AG04450 (cell line): ENCODE data around the gene TREM2. TPM values are rescaled to one million over a fixed set of nuclear protein-coding genes. Genes with fewer than 3 reads are reported as not detected.
"Not testable (repeated sequence)": the region's sequence is repeated elsewhere in the genome, so short reads cannot be mapped to it uniquely, and the experiment has no call there.

Experiments
- CTCF ChIA-PET: fragments of 300-600, 350-600 bp; formaldehyde crosslinking; extraction: SDS; loops from one replicate; lab custom pipeline; 2022; ENCODE audit warnings: antibody characterized with exemption, inconsistent platforms; lab: Charles Lee
- POLR2A ChIA-PET: fragments of 350-600 bp; formaldehyde crosslinking; extraction: SDS; loops from one replicate; lab custom pipeline; 2021; ENCODE audit warnings: antibody characterized with exemption, inconsistent platforms; lab: Yijun Ruan, JAX
- DNase-seq: peaks from one replicate; pipeline ENCODE4 v3.0.0-alpha.2; 2011; ENCODE audit warnings: low read depth, low spot score
- H3K27ac ChIP-seq: one replicate; pipeline ENCODE4 v1.5.1; 2012; ENCODE audit warnings: low read depth, low read length, control low read depth
- H3K27me3 ChIP-seq: one replicate; pipeline ENCODE4 v1.6.0; 2012; ENCODE audit warnings: low read length; ENCODE audit not compliant: control insufficient read depth, insufficient read depth
- H3K4me3 ChIP-seq: 2 replicates; pipeline ENCODE4 v1.5.1; 2011; ENCODE audit warnings: mild to moderate bottlenecking, low read depth, low read length, control low read depth
- H3K9me3 ChIP-seq: 2 replicates; pipeline ENCODE4 v1.5.1; 2012; ENCODE audit warnings: low read length; ENCODE audit not compliant: control insufficient read depth, insufficient read depth
- CTCF ChIP-seq: IDR thresholded peaks from 2 replicates; pipeline ENCODE4 v1.5.1; 2011; ENCODE audit warnings: low read depth, low read length, control low read depth, inconsistent platforms
- polyA plus RNA-seq: library from polyadenylated mRNA; depleted of rRNA; stranded (reverse); fragments of >200 nt; gene quantifications from 2 replicates; pipeline ENCODE4 v1.2.3, GENCODE V29; 2011; rRNA removed

The TREM2 gene
- polyA plus RNA-seq, 1 experiment: 0.07 TPM

GRCh38 chr6:41119508-41119907, 43.4 kb downstream of the TREM2 start:
- Histone ChIP-seq H3K4me3 (no peak overlapping the region), H3K27ac (no peak overlapping the region), H3K27me3 (no peaks in the 10 kb centered on the region), H3K9me3 (no peaks in the 10 kb centered on the region)
- POLR2A ChIA-PET: no interaction called here
- CTCF ChIA-PET: interaction anchor here (1.2 kb wide), 1 partner anchor 27 kb away, joined by 3 read pairs; no protein-coding TSS in a partner anchor
- no peak for TF ChIP-seq CTCF
- no peak for DNase-seq

GRCh38 chr6:41115027-41115426, 47.9 kb downstream of the TREM2 start:
- DNase-seq, CTCF ChIA-PET: not testable (repeated sequence)

GRCh38 chr6:41111017-41111416, 51.9 kb downstream of the TREM2 start:
- Histone ChIP-seq H3K27ac (no peak overlapping the region), H3K27me3 (no peaks in the 10 kb centered on the region), H3K9me3 (no peaks in the 10 kb centered on the region), H3K4me3 (no peak overlapping the region)
- DNase-seq: no peak
- CTCF ChIA-PET: no interaction called here
- POLR2A ChIA-PET: no interaction called here
- no peak for TF ChIP-seq CTCF

More at GRCh38 chr6:41115027-41115426, 47.9 kb downstream of the TREM2 start:
- H3K27ac ChIP-seq, H3K9me3 ChIP-seq, H3K4me3 ChIP-seq, H3K27me3 ChIP-seq, POLR2A ChIA-PET: not testable (repeated sequence)

Other genes with a start within 250 kb of the TREM2 start
- gene UNC5CL, start 123.9 kb downstream of the TREM2 start, polyA plus RNA-seq: 0.02 TPM in 2 replicates
- not detected in 2 replicates for gene TSPO2, start 120.6 kb downstream of the TREM2 start, polyA plus RNA-seq
- gene APOBEC2, start 109.9 kb downstream of the TREM2 start, polyA plus RNA-seq: not detected in 2 replicates
- gene OARD1, start 90.8 kb downstream of the TREM2 start, polyA plus RNA-seq: 7.0 and 10.0 TPM in 2 replicates
- 10.1 and 13.4 TPM in 2 replicates for gene NFYA, start 90.1 kb downstream of the TREM2 start, polyA plus RNA-seq
- not detected in 2 replicates for gene TREML1, start 8.8 kb downstream of the TREM2 start, polyA plus RNA-seq
- not detected in 2 replicates for gene TREML2, start 38.0 kb upstream of the TREM2 start, polyA plus RNA-seq
- gene TREML4, start 65.2 kb upstream of the TREM2 start, polyA plus RNA-seq: not detected in 2 replicates
- gene TREM1, start 123.6 kb upstream of the TREM2 start, polyA plus RNA-seq: not detected in 2 replicates
- gene NCR2, start 172.5 kb upstream of the TREM2 start, polyA plus RNA-seq: not detected in 2 replicates